AG20443 (cell line): ENCODE measurements around the gene KTN1.

ENCODE experiments used
- DNase-seq: peaks from one replicate; pipeline ENCODE4 v3.0.0; 2012; ENCODE audit warnings: low spot score, mixed read lengths

Gene KTN1

GRCh38 chr14:55673048-55673447, 93.0 kb downstream of the KTN1 start:
- no peak for DNase-seq

DNA sequence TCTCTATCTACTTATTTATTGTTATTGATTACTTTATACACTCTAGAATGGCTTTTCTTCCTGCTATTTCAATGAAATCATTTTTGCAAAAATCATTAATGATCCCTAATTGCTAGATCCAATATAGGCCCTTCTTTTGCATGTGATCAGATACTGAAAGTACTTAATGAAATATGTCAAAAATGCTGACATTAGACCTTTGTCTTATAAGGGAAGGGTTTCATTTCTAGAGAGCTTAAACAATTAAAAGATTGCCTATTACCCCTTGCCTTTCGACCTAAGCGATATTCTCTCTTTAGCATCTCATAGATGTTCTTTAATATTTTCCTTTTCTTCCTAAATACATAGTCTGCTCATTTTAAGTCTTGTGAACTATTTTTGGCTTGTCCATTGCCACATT, 101.1 kb downstream of the KTN1 start:
- no peak for DNase-seq

- peak; percentile 35 for DNase-seq
Observed at GRCh38 chr14:55684956-55685584, 105.1 kb downstream of the KTN1 start.

DNA sequence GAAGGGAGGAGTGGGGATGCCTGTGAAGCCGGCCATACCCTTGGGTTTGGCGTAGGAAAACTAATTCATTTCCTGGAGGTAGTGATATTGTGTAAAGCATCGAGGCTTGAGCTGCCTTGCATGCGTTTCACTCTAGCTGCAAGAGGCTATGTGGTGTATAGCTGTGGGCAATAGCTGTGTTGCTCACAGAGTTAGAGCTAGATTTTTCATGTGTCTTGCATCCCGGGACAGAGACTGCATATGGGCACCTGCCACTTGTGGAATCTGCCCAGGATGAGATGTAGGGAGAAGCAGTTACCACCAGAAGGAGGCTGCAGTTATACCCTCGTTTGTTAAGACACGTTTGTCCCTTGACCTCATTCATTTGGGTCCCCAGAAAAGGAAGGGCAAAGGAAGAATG, 106.7 kb downstream of the KTN1 start:
- DNase-seq = no peak

DNA sequence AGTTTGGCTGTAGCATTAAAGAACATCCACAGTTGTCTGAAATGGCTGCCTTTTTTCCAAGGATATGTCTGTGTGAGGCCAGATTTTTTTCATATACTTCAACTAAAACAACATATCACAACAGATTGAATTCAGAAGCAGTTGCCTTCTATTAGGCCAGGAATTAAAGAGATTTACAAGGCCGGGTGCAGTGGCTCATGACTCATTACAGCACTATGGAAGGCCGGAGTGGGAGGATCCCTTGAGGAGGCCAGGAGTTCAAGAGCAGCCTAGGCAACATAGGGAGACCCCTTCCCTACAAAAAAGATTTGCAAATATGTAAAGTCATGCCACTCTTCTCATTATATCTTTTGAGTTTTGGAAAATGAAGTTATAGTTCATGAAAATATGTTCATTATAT, 108.6 kb downstream of the KTN1 start:
- DNase-seq = no peak

DNA sequence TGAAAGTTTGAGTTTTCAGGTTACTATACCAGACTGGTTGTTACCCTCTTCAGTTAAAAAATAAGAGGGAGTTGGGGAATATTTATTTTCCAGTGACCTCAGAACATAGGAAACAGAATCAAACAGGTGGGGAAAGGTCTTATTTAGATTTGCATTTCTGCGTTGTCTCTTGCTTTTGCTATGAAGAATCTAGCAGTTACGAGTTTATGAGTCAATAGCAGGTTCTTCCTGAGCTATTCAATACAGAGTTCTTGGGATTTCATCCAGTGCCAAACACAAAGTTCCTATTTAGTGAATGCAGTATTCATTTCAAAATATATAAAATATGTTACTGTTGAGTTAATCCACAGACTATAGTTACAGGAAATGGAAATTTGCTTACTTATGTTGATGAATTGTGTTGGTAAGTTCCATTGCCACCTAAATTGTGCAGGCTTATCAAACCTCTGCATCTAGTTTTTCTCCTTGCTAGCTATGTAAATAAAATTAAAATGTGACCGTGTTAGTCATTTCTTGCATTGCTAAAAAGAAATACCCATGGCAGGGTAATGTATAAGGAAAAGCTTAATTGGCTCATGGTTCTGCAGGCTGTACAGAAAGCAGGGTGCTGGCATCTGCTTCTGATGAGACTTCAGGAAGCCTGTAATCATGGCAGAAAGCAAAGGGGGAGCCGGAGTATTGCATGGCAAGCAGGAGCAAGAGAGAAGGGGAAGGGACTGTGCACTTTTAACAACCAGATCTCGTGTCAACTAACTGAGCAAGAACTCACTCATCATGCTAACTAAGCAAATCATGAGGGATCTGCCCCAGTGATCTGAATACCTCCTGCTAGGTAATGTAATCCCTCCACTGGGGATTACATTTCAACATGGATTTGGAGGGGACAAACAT, 110.2 kb downstream of the KTN1 start:
- DNase-seq = no peak

DNA sequence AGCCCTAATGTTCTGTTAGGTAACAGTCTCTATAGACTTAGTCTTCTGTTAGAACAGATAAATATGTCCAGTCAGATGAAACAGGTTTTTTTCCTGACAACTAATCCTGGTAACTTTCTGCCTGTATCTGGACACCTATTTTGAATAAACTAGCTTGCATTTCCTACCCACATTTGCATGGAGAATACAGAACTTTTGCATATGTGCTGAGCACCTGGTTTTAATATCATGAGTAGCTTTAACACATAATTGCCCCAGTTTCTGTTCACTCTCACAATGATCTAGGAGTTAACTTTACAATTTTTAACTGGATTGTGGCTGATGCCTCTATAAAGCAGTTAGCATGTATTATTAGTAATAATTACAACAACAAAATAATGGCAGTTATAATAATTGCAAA, 111.7 kb downstream of the KTN1 start:
- no peak for DNase-seq

DNA sequence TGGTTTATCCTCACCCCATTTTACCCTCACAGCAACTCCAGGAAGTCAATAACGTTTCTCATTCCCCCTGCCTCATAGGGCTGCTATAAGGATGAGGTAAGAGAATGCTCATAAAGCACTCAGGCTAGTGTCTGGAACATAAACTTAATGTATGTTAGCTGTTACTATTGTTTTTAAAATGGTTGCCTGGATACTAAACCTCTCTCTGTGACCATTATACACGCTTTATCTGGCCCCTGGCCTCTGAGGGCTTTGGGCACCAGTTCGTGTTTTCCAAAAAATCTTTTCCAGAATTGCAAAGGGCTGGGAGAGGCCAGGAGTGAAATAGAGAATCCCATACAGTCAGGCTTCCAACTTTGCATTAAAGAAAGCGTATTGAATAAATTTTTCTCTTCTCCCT, 113.9 kb downstream of the KTN1 start:
- DNase-seq = no peak

GRCh38 chr14:55697414-55697861, 117.4 kb downstream of the KTN1 start:
- no peak for DNase-seq

DNA sequence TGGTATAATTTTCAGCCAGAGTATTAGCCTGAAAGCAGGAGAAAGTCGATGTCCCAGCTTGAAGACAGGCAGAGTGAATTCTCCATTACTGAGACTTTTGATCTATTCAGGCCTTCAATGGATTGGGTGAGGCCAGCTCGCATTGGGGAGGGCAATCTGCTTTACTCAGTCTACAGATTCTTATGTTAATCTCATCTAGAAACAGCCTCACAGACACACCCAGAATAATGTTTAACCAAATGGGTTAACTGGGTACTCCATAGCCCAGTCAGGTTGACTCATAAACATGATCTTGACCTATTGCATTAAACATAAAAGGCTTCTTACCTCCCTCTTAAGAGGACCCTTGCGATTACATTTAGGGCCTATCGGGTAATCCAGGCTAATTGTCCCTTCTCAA, 118.0 kb downstream of the KTN1 start:
- DNase-seq = no peak

GRCh38 chr14:55699131-55700057, 119.4 kb downstream of the KTN1 start:
- peak; percentile 50 for DNase-seq

DNA sequence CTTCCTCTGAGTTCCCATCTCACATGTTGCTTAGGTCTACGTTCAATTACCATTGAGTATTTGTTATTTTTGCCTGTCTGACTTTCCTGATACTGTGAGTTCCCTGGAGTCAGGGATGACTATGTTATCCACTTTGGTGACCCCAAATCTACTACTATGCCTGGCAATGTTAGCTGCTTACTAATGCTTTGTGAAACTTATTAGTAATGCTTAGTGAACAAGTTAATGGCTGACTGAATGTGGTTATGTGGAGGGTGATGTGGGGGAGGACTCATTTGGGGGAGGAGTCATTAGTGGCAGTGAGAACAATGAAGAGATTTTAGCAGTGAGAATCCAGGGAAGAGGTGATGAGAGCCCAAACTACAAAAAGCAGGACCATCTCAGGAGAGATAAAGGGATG, 121.6 kb downstream of the KTN1 start:
- no peak for DNase-seq

- DNase-seq = no peak
Observed at GRCh38 chr14:55702511-55702910, 122.5 kb downstream of the KTN1 start.

DNA sequence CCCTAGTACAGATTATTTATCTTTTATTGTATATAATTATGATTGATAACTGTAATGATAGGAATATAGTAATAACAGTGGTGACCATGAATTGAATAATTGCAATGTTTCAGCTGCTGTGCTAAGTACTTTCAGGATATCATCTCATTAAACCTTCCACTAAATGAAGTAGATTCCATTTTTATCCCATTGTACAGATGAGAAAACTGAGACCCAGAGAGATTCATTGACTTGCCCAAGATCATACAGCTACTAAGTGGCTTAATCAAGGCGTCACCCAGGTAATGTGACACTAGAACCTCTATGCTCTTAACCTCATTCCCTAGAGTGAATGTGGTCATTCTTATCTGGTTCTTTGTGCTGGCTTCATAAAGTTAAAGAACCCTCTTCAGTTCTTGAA, 124.6 kb downstream of the KTN1 start:
- DNase-seq = no peak

DNA sequence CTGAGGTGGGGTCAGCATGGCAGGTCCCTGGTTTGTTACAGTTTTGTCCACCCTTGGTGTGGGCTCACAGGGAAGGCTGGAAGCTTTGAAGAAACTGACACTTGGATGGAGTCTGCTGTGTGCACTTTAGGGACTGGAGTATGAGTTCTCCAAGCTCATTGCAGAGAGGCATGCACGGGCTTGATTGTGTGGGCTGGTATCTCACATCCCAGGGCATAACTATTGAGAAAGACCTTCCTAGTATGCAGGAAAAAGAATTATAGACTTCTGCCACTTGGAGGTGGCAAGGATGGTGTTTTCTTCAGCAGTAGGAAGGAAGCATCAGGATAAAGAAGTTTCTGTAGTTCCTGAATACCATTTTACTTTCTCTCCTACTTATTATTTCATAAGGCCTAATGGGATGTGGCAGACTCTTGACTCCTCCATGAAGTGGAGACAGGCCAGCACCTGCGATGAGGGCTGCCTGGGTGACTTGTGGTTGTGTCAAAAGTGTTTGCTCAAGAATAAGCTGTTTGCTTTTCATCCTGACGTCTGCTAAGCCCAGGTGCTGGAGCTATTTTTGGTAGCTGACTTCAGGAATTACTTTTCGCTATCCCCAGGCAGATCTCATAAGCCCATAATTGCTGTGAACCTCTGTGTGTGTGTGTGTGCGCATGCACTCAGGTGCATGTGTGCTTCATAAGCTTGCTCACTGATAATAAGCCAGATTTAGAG, 125.8 kb downstream of the KTN1 start:
- no peak for DNase-seq

- DNase-seq = no peak
Observed at GRCh38 chr14:55706365-55706684, 126.3 kb downstream of the KTN1 start.

DNA sequence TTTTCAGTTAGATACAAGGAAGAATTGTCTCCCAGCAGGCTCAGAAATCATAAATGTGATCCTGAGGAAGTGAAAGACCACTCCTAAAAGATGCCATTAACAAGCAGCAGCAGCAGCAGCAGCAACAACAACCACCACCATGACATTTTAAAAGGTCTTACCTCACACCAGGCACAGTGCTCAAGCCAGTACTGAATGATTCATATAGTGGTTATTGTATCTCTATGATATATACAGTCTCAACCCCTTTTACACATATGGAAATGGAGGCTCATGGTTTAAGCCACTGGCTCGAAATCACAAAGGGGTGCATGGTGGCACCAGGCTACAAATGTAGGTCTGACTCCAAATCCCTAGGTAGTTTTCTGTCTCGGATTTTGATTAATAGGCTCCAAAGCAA, 126.9 kb downstream of the KTN1 start:
- DNase-seq = no peak

- peak; percentile 52 for DNase-seq
Observed at GRCh38 chr14:55707365-55707804, 127.4 kb downstream of the KTN1 start.

DNA sequence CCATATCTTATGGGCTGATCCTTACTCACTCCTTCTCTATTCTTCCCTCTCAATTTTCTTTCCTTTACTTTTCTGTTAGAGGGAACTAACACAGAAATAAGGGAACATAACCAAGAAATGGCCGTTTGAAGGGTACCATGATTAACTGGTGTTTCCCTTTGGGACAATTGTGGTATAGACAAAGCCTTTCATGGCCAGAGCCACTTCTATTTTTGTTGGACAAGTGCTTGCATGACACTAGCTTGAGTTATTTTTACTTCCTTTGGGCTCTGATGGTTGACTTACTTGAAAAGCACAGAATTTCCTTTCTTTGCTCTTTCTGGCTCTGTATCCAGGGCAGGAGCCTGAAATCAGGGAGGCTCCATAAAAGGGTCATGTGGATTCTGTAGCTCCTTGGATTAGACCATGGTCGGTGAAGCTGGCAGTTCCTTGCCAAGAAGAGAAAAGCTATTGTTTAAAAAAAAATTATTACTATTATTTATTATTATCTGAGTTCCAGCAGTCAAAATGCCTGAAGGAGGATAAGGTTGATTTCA, 130.6 kb downstream of the KTN1 start:
- DNase-seq = no peak

- DNase-seq = no peak
Observed at GRCh38 chr14:55711175-55711811, 131.3 kb downstream of the KTN1 start.

DNA sequence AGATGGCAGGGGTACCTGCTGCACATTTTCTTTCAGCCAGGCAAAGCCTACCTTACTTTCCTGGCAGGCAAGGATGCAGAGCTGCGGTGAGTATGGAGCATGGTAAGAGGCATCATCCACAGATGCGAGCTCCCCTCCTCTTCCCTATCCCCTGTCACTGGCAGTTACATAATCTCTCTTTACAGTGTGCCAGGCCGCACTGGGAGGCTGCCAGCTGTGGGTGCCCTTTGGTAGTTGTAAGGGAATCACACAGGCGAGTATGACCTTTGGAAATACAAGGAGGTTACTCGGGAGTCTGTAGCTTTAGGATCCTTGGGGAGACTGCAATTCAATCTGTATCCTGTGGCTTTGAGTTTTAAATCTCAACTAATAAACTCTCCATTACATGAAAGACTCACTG, 132.5 kb downstream of the KTN1 start:
- no peak for DNase-seq
